NCI-H526 treated with DMSO at 0.1 percent for 48 hours (cell line): ENCODE results near the gene PSG11.
"Not testable (repeated sequence)": the region's sequence is repeated elsewhere in the genome, so short reads cannot be mapped to it uniquely, and the experiment has no call there.

Source experiments
- DNase-seq: peaks from one replicate; lab custom pipeline; 2025; lab: John Stamatoyannopoulos, UW

PSG11 gene

GRCh38 chr19:42989186-42989585 is 37.1 kb downstream of the PSG11 start:
- DNase-seq = not testable (repeated sequence)

DNA sequence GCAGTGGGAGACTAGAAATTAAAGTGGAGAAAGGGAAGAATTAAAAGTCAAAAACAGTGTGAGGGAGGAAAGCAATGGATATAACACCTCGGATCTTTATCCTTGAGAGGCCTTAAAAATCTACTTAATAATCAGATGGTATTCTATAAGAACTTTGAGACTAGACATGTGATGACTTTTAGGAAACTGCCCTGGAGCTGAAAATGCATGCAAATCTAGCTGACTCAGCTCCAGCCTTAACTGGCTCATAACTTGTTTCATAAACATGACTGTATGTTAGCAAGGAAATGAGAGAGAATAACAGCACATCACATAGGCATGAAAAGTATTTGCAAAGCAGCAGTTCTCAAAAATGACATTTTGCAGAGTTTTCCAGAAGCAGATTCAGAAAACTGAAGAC is 38.1 kb downstream of the PSG11 start:
- not testable (repeated sequence) for DNase-seq

DNA sequence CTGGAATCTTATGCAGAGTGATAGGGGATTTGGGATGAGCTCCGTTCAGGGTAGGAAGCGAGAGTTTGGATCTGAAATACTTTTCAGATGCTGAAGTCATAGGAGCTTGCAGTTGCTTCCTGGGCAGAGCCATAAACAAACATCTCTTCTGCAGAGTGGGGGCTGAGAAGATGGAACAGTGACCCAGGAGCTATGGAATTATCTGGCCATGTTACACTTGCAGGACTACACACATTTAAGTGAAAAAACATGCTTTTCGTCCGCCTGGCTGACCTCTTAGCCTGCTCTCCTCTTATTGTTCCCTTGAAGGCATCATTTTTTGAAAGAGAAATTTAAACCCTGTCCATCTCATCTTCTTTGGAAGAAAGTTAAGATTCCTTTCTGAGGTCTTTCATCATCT is 40.7 kb downstream of the PSG11 start:
- no peak for DNase-seq

GRCh38 chr19:42982111-42982510 is 44.2 kb downstream of the PSG11 start:
- not testable (repeated sequence) for DNase-seq

GRCh38 chr19:42971451-42971850 is 54.8 kb downstream of the PSG11 start:
- DNase-seq = not testable (repeated sequence)

GRCh38 chr19:42965176-42965575 is 61.1 kb downstream of the PSG11 start:
- DNase-seq = no peak

- no peak for DNase-seq
These were observed 65.2 kb downstream of the PSG11 start for GRCh38 chr19:42961119-42961518.
